Measurements from ENCODE around the gene NFIX.

The NFIX gene

DNA sequence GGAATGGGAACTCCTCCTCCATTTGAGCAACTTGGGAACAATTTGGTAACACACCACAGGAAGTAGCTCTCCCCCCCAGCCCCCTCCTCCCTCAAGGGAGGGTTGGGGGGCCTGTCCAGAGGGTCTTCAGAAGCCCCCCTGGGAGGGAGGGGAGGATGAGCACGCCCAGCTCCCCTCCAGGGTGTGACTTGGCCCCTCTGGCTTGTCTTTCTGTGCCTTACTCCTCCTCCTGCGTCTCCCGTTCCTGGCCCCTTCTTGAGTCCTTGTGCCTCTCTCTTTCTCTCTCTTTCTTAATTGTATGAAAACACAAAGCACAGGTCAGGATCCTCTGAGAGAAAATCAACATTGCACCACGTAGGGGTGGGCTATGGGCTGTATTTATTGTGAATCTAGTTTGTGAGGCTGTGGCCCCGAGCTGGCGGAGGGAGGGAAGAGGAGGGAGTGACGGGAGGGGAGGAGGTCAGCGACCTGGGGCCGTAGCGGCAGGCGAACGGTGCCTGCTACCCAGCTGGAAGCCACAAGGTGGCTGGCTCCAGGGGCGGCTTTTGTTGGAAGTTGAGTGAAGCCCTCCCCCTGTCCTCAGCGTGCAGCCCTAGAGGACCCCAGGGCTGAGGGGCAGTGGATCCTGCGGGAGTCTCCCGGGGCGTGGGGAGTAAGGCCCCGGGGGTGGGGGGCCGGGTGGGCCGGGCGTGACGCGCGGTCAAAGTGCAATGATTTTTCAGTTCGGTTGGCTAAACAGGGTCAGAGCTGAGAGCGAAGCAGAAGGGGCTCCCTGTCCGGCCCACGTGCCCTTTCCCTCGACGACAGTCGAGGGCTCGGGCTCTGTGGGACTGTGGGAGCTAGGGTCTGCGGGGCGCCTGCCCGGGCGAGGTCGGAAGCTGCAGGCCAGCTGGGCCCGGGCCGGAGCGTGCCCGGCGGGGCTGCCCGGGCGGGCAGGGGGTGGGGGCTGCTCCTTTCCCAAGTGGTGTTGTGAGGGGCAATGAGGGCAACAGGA is 101.0 kb downstream of the NFIX start:
- DNase-seq = no peak

DNA sequence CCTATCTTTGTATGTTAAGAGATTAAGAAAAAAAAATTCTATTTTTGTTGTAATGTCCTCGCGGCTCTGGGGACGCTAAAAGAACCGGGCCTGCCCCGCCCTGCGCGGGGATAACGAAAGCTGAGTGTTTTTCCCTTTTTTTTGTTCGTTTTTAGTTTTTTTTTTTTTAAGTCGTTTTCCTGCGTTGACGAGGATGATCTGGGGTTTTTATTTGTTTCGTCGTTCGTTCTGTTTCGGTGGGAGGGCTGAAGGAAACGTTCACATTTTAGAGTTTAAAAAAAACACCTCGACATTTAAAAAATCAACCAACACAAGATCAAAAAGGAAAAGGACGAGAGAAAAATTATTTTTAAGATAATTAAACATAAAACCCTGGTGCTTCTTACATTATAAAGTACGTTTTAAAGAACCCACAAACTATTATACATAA is 101.8 kb downstream of the NFIX start:
- no peak for DNase-seq

DNA sequence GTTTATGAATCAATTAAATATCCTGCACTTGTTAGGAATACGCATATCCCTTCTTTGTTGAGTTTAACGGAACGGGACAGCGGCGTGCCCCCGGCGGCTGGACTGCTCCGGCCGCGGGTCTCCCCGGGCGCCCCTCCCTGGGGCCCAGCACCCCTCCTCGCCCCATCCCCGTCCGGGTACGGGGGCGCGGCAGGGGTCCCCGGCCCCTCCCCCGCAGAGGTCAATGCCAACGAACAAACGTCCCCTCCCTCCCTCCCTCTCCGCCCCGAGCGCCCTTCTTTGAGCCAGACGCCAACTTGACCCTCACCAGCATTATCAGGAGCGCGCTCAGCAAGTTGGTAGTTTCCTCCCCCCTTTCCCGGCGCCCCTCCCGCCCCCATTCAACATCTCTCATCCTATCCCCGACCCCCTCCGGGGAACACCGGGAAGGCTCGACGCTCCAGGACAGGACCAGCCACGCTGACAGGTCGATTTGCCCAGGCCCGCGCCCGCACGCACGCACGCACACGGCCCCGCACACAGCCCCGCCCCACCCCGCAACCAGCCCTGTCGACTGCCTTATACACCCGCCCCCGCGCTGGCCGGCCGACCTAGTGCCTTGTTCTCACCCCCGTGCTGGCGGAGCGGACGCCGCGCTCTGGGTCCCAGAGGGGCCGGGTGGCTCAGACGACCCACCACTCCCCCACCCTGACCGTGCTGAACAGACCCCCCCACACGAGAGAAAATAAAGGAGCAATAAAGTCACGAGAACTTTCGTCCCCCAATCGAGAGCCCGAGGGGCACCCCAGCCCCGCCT is 102.4 kb downstream of the NFIX start:
- no peak for DNase-seq

- no peak for DNase-seq
These were observed 103.2 kb downstream of the NFIX start for GRCh38 chr19:13098277-13099072.

DNA sequence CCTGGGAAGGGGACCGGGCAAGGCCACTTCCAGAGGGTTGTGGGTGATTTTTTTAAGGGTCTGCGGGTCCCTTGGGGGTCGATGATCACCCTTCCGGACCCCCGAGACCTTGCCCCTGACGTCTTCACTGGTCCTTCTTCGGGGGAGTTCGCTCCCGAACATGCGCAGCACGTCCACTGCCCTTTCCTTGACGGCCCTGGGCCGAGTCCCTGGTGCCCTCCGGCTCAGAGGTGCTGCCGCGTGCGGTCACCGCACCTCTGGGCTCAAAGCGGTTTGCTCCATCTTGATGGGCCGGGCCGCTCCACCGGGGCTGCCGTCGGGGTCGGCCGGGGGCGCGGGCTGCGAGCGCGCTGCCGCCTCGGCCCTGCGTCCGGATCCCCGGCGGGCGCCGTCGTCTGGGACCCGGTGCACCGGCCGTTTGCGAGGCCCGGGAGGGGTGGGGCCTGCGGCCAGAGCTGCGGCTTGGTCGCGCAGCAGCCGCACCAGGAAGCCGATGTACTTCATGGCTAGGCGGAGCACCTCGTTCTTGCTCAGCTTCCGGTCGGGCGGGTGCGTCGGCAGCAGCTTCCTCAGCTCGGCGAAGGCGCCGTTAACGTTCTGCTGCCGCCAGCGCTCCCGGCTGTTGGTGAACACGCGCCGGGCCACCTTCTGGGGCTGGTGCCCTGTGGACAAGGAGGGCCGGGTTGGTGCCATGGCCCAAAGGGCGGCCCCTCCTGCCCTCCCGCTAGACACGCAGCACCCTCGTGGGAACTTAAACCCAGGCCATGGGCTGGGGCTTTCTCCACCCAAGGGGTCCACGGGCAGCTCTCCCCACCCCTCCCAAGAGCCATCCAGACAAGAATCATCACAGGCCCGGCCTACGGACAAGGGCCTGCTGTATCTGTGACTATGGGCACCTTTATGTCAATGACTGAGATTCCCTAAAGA is 104.1 kb downstream of the NFIX start:
- DNase-seq = no peak

DNA sequence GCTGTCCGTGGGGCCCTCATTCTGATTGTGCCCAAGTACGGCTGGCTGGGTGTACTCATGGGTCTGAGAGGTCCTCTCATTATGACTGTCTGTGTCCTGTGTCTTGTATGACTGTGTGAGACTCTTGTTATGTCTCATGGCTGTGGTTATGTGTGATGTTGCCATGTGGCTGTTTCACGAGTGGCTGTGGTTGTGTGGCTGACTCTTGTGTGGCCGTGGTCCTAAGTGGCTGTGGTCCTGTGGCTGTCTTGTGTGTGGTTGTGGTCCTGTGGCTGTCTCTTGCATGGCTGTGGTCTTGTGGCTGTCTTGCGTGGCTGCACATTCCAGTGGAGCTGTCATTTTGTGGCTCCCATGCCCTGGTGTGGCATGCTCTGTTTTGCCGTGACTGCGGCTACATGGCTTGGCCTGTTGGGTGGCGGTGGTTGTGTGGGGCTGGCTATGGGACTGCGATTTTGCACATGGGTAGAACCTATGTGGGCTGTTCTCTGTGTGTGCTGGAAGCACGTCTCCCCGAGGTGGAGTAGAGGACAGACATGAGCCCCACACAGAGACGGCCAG is 104.8 kb downstream of the NFIX start:
- DNase-seq = no peak

- no peak for DNase-seq
These were observed 105.7 kb downstream of the NFIX start for GRCh38 chr19:13100841-13101589.

- no peak for DNase-seq
These were observed 106.5 kb downstream of the NFIX start for GRCh38 chr19:13101590-13102415.

GRCh38 chr19:13102416-13102665 is 107.1 kb downstream of the NFIX start:
- no peak for DNase-seq

DNA sequence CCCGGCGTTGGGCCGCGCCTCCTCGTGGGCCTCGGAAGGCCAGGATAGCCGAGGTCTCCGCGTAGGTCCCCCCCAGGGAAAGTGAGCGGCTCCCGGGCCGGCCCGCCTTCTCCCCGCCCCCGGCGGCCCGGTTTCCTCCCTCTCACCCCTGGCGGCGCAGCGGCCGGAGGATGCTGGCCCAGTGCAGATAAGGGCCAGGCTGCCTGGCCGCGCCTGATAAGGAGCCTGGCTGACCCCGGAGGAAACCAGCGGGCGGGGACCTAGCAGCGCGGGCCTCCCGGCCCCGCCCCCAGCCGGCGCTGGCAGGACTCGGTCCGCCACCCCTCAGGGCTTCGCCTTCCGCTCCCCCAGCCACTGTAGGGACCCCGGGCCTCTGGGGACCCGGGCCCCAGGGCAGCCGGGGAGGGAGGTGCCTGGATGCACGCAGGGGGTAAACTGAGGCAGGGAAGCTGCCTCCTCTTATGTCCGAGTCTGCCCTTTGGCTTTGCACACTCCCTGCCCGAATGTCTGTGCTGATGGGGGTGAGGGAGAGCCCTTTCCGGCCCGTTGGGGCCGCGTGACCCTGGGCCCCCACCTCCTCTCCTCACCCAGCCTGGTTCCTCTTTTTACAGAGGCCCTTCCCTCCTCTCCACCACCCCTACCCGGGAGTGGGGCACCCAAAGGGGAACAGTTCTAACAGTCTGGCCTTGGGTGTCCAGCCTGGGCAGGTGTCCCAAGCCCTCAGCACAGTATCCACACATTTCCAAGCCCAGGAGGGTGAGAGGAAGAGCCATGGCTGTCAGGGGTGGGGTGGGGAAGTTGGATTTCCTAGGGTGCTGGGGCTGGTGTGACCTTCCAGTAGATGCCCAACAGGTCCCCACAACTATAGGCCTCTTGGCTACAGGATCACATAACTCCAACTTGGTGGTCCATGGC is 107.6 kb downstream of the NFIX start, which contains the start of gene LYL1:
TSS of gene LYL1 (minus strand) at position 193 of the 915 bp plus-strand sequence. CDS start 1,687 bp downstream, outside the sequence.
- peak; percentile 89 for DNase-seq

- DNase-seq = no peak
These were observed 108.5 kb downstream of the NFIX start for GRCh38 chr19:13103581-13104359.

DNA sequence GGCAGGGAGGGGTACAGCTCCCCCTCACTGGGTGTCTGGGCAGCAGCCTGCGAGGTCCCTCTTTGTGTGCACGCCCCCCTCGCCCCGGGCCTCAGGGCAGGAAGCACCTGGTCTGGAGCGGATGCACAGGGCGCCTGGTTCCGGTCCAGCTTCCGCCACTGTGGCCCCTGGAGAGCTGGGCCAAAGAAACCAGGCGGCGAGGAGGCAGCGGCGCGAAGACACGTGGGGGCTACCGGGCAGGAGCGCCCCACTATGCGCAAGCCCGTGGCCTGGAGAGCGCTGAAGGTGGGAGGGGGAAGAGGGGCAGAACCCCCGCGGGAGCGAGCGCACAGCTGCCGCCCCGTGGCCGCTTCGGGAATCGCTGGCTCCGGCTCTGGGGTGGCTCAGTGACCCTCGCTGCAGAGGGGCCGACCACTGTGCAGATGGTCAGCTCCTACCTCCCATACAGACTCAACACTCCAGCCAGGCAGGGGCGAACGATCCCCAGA is 109.1 kb downstream of the NFIX start:
- DNase-seq = no peak

GRCh38 chr19:13104848-13105711 is 109.8 kb downstream of the NFIX start:
- no peak for DNase-seq

DNA sequence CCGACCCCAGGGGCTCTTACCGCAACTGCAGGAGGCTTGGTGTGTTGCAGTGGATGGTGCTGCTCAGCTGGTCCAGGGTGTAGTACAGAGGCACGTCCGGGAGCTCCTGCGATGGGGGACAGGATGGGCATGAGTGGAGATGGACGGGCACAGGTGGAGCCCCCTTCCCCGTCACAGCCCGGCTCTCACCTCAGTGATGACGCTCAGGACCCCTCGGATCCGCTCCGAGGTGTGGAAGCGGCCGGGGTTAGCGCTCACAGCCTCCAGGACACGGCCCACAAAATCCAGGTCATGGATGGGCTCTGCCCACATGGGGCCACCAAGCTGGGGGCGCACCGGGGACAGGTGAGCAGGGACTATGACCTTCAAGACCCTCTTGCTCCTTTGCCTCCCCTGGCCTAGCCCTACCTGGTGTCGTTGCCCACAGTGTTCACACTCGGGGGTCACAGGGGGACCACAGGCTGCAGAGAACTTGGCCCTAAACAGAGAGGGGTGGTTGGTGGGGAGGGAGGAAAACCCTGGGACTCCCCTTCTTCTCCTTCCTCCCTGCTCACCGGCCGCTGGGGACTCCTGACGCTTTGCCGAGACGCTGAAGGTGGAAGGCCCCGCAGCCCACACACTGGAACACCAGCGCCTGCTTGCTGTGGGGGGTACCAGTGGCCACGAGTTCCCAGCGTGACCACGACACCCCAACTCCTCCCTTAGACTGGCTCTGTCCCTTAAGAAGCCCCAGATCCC is 114.3 kb downstream of the NFIX start:
- no peak for DNase-seq

DNA sequence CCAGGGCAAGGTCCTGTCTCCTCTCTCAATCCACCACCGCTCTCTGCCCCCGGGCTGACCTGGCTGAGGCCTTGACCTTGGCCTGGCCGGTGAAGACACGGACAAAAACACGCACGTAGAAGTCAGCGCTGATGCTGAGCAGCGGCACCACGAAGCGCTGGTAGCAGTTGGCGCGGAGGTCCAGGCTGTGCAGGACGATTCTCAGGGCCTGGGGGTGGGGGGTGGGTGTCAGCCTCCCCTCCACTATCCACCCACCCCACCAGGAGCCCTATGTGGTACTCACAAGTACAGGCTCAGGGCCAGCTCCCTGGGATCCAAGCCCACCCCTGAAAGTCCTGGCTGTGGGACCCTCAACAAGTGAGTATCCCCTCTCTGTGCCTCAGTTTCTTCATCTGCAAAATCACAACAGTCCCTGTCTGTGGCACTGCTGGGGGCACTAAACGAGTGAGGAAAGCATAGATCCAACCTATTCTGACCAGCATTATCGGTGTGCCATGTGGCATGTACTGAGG is 114.9 kb downstream of the NFIX start:
- DNase-seq = no peak

DNA sequence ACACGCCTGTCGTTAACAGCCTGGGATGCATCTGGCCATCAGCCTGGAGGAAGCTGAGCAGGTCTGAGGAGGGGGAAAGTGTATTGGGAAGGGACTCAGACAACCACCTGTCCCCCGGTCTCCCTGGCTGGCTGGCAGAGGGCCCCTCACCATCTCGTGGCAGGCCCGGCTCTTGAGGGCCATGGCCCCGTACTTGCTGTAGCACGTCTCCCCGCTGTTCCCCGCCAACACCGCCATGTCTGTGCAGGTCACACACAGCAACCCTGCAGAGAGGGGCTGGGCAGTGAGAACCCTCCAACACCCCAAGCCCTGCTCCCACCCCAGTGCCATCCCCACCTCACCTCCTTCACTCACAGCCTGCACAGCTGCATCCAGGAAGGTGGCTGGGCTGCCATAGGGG is 117.3 kb downstream of the NFIX start:
- DNase-seq = no peak

All from NCI-H226 (cell line).